GM21528 (cell line): Measurements from ENCODE around the gene LGALS7B.
"Not testable (repeated sequence)": the region's sequence is repeated elsewhere in the genome, so short reads cannot be mapped to it uniquely, and the experiment has no call there.

Experiments
- ATAC-seq: cut with Tn5 transposase; IDR thresholded peaks from one replicate; pipeline ENCODE4 v1.9.1; 2021; ENCODE audit warnings: mild to moderate bottlenecking, moderate library complexity; ENCODE audit not compliant: unreplicated experiment, low FRiP score

LGALS7B gene

DNA sequence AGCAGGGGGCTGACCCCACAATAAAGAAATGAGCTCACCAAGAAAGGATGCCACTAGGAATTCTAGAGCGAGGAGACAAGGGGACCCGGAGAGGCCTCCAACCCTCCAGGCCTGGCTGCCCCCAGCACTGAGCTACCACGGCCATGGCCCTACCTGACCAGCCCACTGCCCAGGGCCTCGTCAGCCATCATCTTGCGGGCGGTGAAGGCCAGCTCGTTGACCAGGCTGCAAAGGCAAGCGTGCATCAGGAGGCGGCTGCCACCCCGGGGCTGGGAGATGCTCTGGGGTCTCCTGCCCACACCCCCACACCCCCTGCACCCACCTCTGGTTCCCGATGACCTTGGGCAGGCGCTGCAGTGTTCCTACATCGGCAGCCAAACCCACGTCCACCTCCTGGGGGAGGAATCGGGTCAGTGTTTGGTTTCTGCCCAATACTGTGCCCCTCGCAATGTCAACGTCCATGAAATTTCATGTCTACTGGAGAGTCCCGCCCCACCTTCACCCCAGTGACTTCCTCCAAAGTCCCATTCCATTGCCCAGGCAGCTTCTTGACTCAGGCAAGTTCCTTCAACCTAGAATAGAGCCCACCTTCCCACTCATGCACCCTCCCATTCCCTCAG, 27.2 kb downstream of the LGALS7B start:
- ATAC-seq, result no peak

GRCh38 chr19:38817081-38817480, 28.1 kb downstream of the LGALS7B start:
- ATAC-seq, result no peak

- ATAC-seq, result no peak
Observed at GRCh38 chr19:38819231-38819920, 30.4 kb downstream of the LGALS7B start.

- not testable (repeated sequence) for ATAC-seq
Observed at GRCh38 chr19:38821230-38821825, 32.3 kb downstream of the LGALS7B start.

GRCh38 chr19:38825936-38826335, 36.9 kb downstream of the LGALS7B start:
- not testable (repeated sequence) for ATAC-seq

DNA sequence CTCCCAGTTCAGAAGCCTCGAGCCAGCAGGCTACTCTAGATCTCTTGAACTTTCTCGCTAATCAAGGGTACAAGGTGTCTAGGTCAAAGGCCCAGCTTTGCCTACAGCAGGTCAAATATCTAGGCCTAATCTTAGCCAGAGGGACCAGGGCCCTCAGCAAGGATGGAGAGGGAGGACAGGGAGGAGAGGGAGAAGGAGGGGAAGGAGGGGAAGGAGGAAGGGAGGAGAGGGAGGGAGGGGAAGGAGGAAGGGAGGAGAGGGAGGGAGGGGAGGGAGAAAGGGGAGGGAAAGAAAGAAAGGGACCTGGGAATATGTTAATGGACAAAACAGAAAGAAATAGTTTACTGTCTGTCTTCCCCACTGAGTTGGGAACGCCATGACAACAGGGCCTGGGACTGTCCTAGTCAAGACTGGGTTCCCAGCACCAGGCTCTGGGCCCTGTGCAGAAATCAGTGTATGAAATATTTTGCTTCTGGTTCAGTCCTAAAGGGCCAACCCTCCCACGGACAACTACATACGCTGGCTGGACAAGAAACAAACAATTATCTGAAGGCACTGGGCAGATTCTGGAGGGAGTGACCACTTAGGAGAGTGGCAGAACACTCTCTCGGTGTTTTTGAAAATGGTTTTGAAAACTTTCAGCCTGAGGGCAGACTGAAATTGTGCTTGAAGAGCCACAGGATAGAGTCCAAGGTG, 38.0 kb downstream of the LGALS7B start:
- no peak for ATAC-seq

GRCh38 chr19:38829203-38829602, 40.2 kb downstream of the LGALS7B start:
- not testable (repeated sequence) for ATAC-seq

- no peak for ATAC-seq
Observed at GRCh38 chr19:38830039-38830733, 41.2 kb downstream of the LGALS7B start.

DNA sequence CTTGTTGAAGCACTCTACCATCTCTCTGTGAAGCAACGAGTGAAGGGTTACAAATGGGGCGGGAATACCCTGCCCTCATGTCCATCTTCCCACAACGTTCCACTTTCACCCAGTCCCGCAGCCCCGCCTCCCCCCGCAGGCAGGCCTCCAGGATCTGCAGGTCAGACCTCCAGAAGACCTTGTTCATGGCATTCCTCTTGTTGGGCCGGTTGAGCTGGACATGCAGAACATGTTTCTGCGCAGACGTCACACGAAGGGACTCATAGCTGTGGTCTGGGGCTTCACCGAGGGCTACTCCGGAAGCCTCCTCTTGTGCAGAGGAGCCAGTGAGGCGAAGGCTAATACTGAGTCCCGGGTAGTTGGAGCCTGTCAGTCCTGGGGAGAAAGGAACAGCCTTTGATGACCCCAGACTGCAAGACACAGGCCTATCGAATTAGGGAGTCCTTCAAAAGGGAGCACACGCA, 42.2 kb downstream of the LGALS7B start:
- ATAC-seq, result peak; percentile 39

DNA sequence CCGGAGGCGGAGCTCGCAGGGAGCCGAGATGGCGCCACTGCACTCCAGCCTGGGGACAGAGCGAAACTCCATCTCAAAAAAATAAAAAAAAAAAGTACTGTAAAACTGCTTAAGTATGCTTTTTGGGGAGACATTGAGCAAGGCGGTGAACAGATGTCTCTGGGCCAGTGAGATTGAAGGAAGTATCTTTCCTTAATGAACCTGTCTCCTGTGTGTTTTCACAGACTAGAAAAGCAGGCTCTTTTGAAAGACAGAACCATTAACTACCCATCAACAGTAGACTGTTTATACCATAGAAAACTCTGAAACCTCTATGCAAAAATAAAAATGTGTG, 44.1 kb downstream of the LGALS7B start:
- ATAC-seq, result no peak

GRCh38 chr19:38834104-38834490, 45.1 kb downstream of the LGALS7B start:
- ATAC-seq, result no peak

DNA sequence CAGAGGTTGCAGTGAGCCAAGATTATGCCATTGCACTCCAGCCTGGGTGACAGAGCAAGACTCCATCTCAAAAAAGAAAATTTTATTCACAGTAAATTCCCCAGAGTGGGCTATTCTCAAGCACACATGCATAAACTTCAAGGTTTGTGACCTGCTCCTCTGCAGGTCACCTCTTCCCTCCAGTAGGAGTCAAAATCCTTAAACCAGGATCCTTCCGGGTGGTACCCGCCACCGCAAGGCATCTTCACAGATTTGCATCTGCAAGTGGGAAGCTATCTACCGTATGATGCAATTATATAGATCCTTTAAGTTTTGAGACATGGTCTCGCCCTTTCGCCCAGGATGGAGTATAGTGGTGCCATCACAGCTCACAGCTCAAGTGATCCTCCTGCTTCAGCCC, 45.6 kb downstream of the LGALS7B start:
- no peak for ATAC-seq

DNA sequence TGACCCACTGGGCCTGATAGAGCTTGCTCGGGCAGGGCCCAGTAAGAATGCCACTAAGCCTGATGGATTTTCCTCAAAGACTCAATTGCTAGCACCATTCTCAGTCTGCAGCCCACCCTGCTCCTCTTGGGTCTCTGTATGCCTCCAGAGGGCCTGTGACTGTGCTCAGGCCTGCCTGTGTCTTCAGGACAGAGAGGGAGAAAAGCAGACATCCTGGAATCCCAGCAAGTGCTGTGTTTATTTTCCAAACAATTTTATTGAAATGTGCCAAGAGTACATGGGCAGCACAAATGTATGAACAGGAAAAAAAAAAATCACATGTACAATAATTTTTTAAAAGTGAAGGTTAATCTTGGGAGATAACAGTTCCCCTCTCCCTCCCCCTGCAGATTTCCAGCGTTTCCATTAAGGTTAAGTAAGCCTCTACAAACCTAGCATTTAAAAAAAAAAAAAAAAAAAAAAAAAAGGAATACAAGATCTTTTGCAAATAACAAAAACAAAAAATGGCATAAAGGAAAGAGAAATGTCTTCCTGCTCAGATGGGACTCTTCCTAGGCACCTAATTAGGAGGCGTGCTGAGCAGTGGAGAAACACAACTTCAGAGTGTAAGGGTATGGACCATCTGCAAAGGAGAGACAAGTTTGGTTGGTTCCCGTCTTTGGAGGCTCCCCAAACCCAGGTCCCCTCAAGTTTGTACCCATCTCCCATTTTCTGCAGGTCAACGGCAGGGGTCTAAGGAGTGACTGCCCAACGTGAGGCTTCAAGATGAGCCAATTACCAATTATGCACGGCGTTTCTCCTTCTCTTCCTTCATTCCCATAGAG, 47.4 kb downstream of the LGALS7B start:
- ATAC-seq, result no peak

GRCh38 chr19:38836983-38837626, 48.1 kb downstream of the LGALS7B start:
- ATAC-seq, result no peak

- ATAC-seq, result no peak
Observed at GRCh38 chr19:38837656-38838121, 48.7 kb downstream of the LGALS7B start.

GRCh38 chr19:38838208-38838985, 49.4 kb downstream of the LGALS7B start:
- no peak for ATAC-seq

- ATAC-seq, result no peak
Observed at GRCh38 chr19:38838986-38839761, 50.2 kb downstream of the LGALS7B start.
